ENCODE measurements around the gene ADAM10.
A peak's percentile ranks its signal among the peaks of the same experiment; 100 is the strongest.
"Not testable (repeated sequence)": the region's sequence is repeated elsewhere in the genome, so short reads cannot be mapped to it uniquely, and the experiment has no call there.

ADAM10 gene, protein sequence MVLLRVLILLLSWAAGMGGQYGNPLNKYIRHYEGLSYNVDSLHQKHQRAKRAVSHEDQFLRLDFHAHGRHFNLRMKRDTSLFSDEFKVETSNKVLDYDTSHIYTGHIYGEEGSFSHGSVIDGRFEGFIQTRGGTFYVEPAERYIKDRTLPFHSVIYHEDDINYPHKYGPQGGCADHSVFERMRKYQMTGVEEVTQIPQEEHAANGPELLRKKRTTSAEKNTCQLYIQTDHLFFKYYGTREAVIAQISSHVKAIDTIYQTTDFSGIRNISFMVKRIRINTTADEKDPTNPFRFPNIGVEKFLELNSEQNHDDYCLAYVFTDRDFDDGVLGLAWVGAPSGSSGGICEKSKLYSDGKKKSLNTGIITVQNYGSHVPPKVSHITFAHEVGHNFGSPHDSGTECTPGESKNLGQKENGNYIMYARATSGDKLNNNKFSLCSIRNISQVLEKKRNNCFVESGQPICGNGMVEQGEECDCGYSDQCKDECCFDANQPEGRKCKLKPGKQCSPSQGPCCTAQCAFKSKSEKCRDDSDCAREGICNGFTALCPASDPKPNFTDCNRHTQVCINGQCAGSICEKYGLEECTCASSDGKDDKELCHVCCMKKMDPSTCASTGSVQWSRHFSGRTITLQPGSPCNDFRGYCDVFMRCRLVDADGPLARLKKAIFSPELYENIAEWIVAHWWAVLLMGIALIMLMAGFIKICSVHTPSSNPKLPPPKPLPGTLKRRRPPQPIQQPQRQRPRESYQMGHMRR

GRCh38 chr15:58749532-58750337 is at the start of gene ADAM10:
Gene ADAM10, minus strand, starts transcription at chr15:58749707. Its CDS starts 173 bp downstream, at chr15:58749534.
- peak; percentile 96 for DNase-seq (ENCODE audit: low read depth)

GRCh38 chr15:58797505-58797904 is 48.0 kb upstream of the ADAM10 start:
- DNase-seq (ENCODE audit: low read depth) = no peak

DNA sequence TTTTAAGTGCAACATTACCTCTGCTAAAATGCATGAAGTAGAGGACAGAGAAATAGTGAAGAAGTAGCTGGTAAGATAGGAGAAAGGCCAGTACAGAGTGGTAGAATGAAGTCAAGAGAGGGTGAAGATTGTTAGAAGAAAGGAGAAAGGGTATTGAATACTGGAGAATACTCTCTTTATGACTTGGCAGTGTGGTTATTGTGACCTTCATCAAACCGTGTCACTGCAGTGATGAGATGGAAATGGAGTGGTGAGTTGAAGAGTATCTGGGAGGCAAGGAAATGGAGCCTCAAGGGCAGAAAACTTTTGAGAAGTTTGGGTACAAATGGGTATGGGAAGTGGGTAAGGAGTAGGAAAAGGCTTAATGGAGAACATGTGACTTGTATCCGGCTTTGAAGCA is 46.3 kb upstream of the ADAM10 start:
- DNase-seq (ENCODE audit: low read depth) = no peak

DNA sequence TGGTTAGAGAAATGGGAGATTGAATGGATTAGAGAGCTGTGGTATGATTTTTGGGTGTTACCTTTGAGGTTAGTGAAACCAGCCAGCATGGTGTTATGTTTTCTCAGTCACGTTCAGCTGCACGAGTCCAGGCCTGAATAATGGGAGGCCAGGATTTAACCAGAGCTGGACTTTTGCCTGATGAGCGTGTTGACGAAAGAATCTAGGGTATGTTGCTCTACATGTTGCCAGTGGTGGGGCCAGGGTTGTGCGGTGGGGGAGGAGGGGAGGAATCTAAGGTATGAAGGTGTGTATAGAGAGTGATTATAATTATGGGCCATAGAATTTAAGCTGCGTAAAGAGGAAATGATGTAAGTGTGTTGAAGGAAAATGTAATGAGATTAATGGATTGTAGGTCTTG is 44.4 kb upstream of the ADAM10 start:
- no peak for DNase-seq (ENCODE audit: low read depth)

DNA sequence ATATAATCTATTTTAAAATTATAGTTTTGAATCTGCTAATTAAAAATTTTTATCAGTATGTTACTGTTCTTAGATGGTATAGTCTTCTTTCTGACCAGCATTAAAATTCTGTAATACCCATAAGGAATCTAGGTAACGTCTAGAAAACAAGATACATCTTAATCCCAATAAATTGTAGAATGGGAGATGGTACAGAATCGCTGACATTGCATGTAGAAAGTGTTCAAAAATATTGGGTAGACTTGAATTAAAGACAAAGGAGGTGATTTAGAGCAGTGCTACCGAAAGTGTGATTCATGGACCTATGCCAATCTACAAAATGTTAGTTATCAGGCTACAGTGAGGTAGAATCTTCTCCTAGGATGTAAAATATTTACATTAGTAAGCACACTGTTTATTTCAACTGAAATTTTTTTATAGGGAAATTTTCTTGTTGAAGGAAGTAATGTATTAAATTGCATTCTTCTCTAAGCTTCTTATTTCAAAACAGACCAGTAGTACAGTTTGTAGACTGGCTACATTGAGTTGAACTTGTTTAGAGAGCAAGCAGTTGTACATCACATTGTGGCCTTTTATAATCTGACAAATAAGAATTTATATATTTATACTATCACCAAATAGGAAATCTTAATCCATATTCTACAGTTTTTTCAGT is 38.7 kb upstream of the ADAM10 start:
- DNase-seq (ENCODE audit: low read depth) = no peak

- DNase-seq (ENCODE audit: low read depth) = no peak
Measured at GRCh38 chr15:58785355-58785754, 35.8 kb upstream of the ADAM10 start.

DNA sequence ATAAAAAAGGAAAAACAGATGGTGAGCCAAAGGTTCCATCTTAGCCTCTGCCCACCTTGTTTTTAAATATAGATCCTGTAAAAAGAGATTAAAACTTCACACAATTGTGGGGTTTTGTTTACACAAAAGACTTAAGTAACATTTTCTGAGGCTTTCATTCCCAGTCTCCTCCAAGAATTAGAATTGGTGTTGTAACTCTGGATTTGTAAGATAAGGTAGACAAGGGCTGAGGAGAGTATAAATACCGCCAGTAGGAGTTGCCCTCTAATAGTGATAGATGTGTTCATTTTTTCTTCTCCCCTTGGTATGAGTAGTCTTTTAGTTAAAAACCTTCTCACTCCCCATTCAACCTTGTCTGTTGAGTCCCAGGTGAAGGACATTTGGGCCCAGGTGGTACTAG is 30.0 kb upstream of the ADAM10 start:
- no peak for DNase-seq (ENCODE audit: low read depth)

GRCh38 chr15:58777107-58777506 is 27.6 kb upstream of the ADAM10 start:
- DNase-seq (ENCODE audit: low read depth) = no peak

DNA sequence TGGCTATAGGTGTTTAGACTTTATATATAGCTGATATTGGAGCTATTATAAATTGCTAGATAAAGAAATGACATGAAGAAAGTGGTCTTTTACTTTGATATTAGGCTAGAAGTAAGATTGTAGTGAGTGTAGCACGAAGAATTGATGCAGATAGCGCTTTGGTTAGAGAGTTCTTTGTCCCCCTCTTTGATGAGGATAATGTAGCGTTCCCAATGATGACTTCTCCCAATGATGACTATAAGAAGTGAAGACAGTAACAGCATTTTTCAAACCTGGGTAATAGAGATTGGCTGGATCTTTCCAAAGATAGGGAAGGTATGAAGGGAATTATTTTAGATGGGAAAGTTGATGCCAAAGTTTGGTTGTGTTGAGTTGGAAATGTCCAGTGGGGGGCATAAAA is 25.9 kb upstream of the ADAM10 start:
- no peak for DNase-seq (ENCODE audit: low read depth)

- DNase-seq (ENCODE audit: low read depth) = no peak
Measured at GRCh38 chr15:58773024-58773423, 23.5 kb upstream of the ADAM10 start.

DNA sequence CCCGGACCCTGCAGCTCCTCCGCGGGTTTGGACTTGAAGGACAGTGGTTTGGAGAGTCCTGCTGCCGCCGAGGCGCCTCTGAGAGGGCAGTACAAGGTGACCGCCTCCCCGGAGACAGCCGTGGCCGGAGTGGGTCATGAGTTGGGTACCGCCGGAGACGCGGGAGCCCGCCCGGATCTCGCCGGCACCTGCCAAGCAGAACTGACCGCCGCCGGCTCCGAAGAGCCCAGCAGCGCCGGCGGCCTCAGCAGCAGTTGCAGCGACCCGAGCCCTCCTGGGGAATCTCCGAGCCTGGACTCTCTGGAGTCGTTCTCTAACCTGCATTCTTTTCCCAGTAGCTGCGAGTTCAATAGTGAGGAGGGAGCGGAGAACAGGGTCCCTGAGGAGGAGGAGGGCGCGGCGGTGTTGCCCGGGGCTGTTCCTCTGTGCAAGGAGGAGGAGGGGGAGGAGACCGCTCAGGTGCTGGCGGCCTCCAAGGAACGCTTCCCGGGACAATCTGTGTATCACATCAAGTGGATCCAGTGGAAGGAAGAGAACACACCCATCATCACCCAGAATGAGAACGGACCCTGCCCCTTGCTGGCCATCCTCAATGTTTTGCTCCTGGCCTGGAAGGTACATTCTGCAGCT is 22.2 kb upstream of the ADAM10 start:
- no peak for DNase-seq (ENCODE audit: low read depth)

GRCh38 chr15:58770857-58771620 is 21.5 kb upstream of the ADAM10 start, which contains the start of gene MINDY2:
Gene MINDY2, plus strand, starts transcription at chr15:58771302. Its CDS starts 94 bp downstream, at chr15:58771396.
- DNase-seq (ENCODE audit: low read depth) = peak; percentile 90

GRCh38 chr15:58770519-58770856 is 21.0 kb upstream of the ADAM10 start:
- no peak for DNase-seq (ENCODE audit: low read depth)

- not testable (repeated sequence) for DNase-seq (ENCODE audit: low read depth)
Measured at GRCh38 chr15:58768601-58769004, 19.1 kb upstream of the ADAM10 start.

- no peak for DNase-seq (ENCODE audit: low read depth)
Measured at GRCh38 chr15:58766290-58766689, 16.8 kb upstream of the ADAM10 start.

- DNase-seq (ENCODE audit: low read depth) = no peak
Measured at GRCh38 chr15:58764468-58764867, 15.0 kb upstream of the ADAM10 start.

- no peak for DNase-seq (ENCODE audit: low read depth)
Measured at GRCh38 chr15:58762731-58763130, 13.2 kb upstream of the ADAM10 start.

DNA sequence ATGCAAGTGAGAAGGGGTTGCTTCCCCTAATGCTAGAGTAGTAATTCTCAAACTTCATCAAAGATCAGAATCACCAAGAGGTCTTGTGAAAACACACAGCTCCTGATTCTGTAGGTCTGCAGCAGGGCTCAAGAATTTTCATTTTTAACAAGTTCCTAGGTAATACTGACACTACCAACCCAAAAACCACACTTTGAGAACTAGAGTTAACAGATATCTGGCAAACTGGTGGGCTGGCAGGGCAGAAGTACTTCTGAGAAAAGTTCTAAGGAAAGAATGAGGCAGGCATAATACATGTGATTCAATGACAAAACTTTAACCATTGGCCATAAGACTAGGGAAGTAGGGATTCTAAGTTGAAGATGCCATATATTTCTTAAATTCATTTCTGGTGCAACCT is 12.8 kb upstream of the ADAM10 start:
- DNase-seq (ENCODE audit: low read depth) = no peak

DNA sequence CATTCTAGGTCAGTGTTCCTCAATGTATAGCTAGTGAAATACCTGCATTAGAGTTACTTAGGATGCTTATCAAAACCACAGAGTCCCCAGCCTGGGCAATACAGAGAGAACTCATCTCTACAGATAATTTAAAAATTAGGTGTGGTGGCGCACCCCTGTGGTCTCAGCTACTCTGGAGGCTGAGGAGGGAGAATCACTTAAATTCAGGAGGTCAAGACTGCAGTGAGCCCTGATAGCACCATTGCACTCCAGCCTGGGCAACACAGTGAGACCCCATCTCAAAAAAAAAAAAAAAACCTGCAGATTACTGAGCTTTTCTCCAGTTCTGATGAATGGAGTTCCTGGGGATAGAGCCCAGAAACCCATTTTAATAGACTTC is 11.5 kb upstream of the ADAM10 start:
- DNase-seq (ENCODE audit: low read depth) = no peak

DNA sequence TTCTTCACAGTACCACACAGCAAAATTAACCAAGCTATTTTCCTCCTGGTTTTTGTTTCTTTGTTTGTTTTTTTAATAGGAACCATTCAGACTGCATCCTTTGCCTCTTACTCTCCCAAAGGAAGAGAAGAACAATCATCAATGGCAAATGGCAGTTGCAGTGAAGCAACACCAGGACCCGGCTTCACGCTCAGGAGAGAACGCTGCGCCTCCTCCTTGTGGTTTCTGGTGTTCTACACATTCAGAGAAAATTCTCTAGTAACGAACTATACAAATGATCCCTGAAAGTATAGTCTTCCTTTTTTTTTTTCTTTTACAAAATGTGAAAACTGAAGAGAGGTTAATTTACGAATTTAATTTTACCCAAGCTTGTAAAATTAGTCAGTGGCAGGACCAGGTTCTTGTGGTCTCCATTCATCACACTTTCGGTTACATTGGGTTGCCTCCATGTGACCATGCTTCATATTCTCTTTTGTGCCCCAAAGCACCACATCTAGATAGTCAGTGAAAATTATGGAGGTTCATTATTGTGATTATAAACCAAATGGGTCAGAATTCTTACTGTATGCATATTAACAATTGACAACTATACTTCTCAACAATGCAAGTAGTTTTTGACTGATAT is 11.0 kb upstream of the ADAM10 start:
- DNase-seq (ENCODE audit: low read depth) = no peak

Measured in stimulated activated CD8-positive, alpha-beta memory T cell treated with anti-CD3 and anti-CD28 coated beads, Interleukin-12 subunit alpha, Interleukin-12 subunit beta, amount 100 ng/mL, for 1 hour (primary cell).